Endothelial cell of umbilical vein (primary cell): ENCODE data around the gene PYY. TPM values are rescaled to one million over a fixed set of nuclear protein-coding genes. Genes with fewer than 3 reads are reported as not detected.

Experiments
- BruUV-seq: library from RNA; stranded (reverse); fragments of 400-500 nt; replicated peaks from 2 replicates; lab custom pipeline; 2021; lab: Mats Ljungman, UMichigan
- CTCF ChIA-PET: fragments of 300-600, 350-600 bp; sonication (Branson Sonifier 250); formaldehyde crosslinking; loops from one replicate; lab custom pipeline; 2021; ENCODE audit warnings: antibody characterized with exemption, inconsistent platforms; lab: Charles Lee
- POLR2A ChIA-PET: fragments of 300-600, 350-600 bp; sonication (Branson Sonifier 250); formaldehyde crosslinking; loops from one replicate; lab custom pipeline; 2021; ENCODE audit warnings: antibody characterized with exemption, inconsistent platforms; lab: Charles Lee
- DNase-seq: peaks from one replicate; pipeline ENCODE4 v3.0.0-alpha.2; 2011; ENCODE audit warnings: low read depth, low spot score
- FAIRE-seq: peaks from 2 replicates; lab custom pipeline; 2011; peaks lifted over from hg19 to GRCh38; lab: Jason Lieb, UNC
- H2AFZ ChIP-seq: 2 replicates; pipeline ENCODE4 v1.6.0; 2012; ENCODE audit warnings: low read depth, low read length, control low read depth, inconsistent platforms
- H3K27ac ChIP-seq: 2 replicates; pipeline ENCODE4 v1.5.1; 2011; ENCODE audit warnings: low read depth, mild to moderate bottlenecking, control low read depth, low read length, moderate library complexity; ENCODE audit not compliant: insufficient read depth
- H3K27me3 ChIP-seq, 2 experiments: 2 replicates each; pipeline versions ENCODE4 v1.6.0 to v1.6.1; 2011; ENCODE audit warnings: low read length in 2 of 2, mixed read lengths in 1 of 2; ENCODE audit not compliant: control insufficient read depth in 2 of 2, insufficient read depth in 2 of 2
- H3K36me3 ChIP-seq, 2 experiments: 2 replicates in 1 of 2; 3 replicates in 1 of 2; pipeline ENCODE4 v1.5.1; 2011; ENCODE audit warnings: low read length in 2 of 2, mild to moderate bottlenecking in 1 of 2, moderate library complexity in 1 of 2; ENCODE audit not compliant: control insufficient read depth in 2 of 2, insufficient read depth in 2 of 2; ENCODE audit errors: extremely low read depth in 1 of 2
- H3K4me1 ChIP-seq: 3 replicates; pipeline ENCODE4 v1.5.1; 2011; ENCODE audit warnings: mild to moderate bottlenecking, low read length; ENCODE audit not compliant: control insufficient read depth, insufficient read depth; ENCODE audit errors: extremely low read depth
- H3K4me2 ChIP-seq: 2 replicates; pipeline ENCODE4 v1.6.1; 2011; ENCODE audit warnings: low read length, control low read depth, mixed read lengths; ENCODE audit not compliant: insufficient read depth
- H3K4me3 ChIP-seq, 3 experiments: fragments of 200-600 bp in 1 of 3; sonication (generic), shearing (Covaris generic) in 1 of 3; replicated peaks in 1 of 3; 2 replicates each; pipeline ENCODE4 v1.5.1; 2011 to 2016; ENCODE audit warnings: control low read depth in 3 of 3, low read length in 3 of 3, mild to moderate bottlenecking in 2 of 3, inconsistent platforms in 1 of 3, low read depth in 1 of 3, moderate library complexity in 1 of 3; ENCODE audit not compliant: insufficient read depth in 1 of 3
- H3K79me2 ChIP-seq: 2 replicates; pipeline ENCODE4 v1.6.0; 2012; ENCODE audit warnings: low read length, inconsistent platforms; ENCODE audit not compliant: control insufficient read depth, insufficient read depth
- H3K9ac ChIP-seq: replicated peaks from 2 replicates; pipeline ENCODE3; 2011; ENCODE audit warnings: low read length, control low read depth; ENCODE audit not compliant: insufficient read depth; ENCODE audit errors: extremely low read depth
- H3K9me1 ChIP-seq: replicated peaks from 3 replicates; pipeline ENCODE4 v1.6.0; 2011; ENCODE audit warnings: mild to moderate bottlenecking, low read length; ENCODE audit not compliant: control insufficient read depth, insufficient read depth; ENCODE audit errors: extremely low read depth
- H3K9me3 ChIP-seq: replicated peaks from 2 replicates; pipeline ENCODE4 v1.5.1; 2012; ENCODE audit warnings: low read length, inconsistent platforms; ENCODE audit not compliant: control insufficient read depth, insufficient read depth
- H4K20me1 ChIP-seq: replicated peaks from 2 replicates; pipeline ENCODE3; 2011; ENCODE audit warnings: mild to moderate bottlenecking, low read length; ENCODE audit not compliant: control insufficient read depth, insufficient read depth; ENCODE audit errors: extremely low read depth
- EZH2 ChIP-seq: IDR thresholded peaks from 2 replicates; pipeline ENCODE4 v1.6.1; 2012; ENCODE audit warnings: borderline replicate concordance, low read depth, mild to moderate bottlenecking, moderate library complexity, low read length, inconsistent platforms; ENCODE audit not compliant: severe bottlenecking
- FOS ChIP-seq: IDR thresholded peaks from 2 replicates; pipeline ENCODE4 v1.6.1; 2011; ENCODE audit warnings: mild to moderate bottlenecking, low read length, moderate library complexity, borderline replicate concordance; ENCODE audit not compliant: insufficient read depth
- GATA2 ChIP-seq: IDR thresholded peaks from 2 replicates; pipeline ENCODE4 v1.7.0; 2011; ENCODE audit warnings: low read depth, mild to moderate bottlenecking, moderate library complexity, mixed read lengths, low read length; ENCODE audit not compliant: insufficient read length, insufficient read depth
- JUN ChIP-seq: IDR thresholded peaks from 2 replicates; pipeline ENCODE4 v1.6.1; 2011; ENCODE audit warnings: borderline replicate concordance, low read depth; ENCODE audit not compliant: insufficient read length, insufficient read depth
- MYC ChIP-seq: IDR thresholded peaks from one replicate; pipeline ENCODE4 v1.6.1; 2011; ENCODE audit warnings: mild to moderate bottlenecking, low read depth, low read length
- POLR2A ChIP-seq: IDR thresholded peaks from 2 replicates; pipeline ENCODE4 v1.6.1; 2012; ENCODE audit warnings: low read depth, mild to moderate bottlenecking, control low read depth, low read length
- POLR2AphosphoS5 ChIP-seq: IDR thresholded peaks from 2 replicates; pipeline ENCODE4 v1.6.1; 2012; ENCODE audit warnings: low read depth, mild to moderate bottlenecking, control low read depth, low read length, moderate library complexity; ENCODE audit not compliant: insufficient read depth
- dilution Hi-C: fragments of 300-500 bp; cut with MboI; formaldehyde crosslinking; loops from one replicate; pipeline ENCODE4 v1.15.0; 2019; ENCODE audit warnings: low sequenced_read_pairs; ENCODE audit not compliant: extremely low pct_ligation_motif_present
- intact Hi-C: fragments of 100-400 bp; cut with micrococcal nuclease; formaldehyde crosslinking; loops from one replicate; pipeline ENCODE4 v1.10.0; 2022
- polyA plus RNA-seq, 4 experiments: library from polyadenylated mRNA; depleted of rRNA in 3 of 4; stranded (reverse) in 3 of 4; unstranded in 1 of 4; fragments of >200 nt; gene quantifications; 2 replicates each; pipeline versions ENCODE4 v1.2.1 to v1.2.3, GENCODE V29; 2011 to 2012; ENCODE audit warnings: missing spikeins in 1 of 4
- total RNA-seq: library from RNA; stranded (reverse); gene quantifications from 2 replicates; pipeline ENCODE4 v1.2.3, GENCODE V29; 2021
- TF ChIP-seq, protein P1 (sequence below), 2 donors: IDR thresholded peaks; 1 replicate in 1 of 2; 2 replicates in 1 of 2; pipeline ENCODE4 v1.5.1; 2011; ENCODE audit warnings: low read length in 2 of 2, mild to moderate bottlenecking in 2 of 2, moderate library complexity in 2 of 2, control low read depth in 1 of 2, inconsistent platforms in 1 of 2, low read depth in 1 of 2; ENCODE audit not compliant: insufficient read depth in 1 of 2; ENCODE audit errors: extremely low read depth in 1 of 2
- TF ChIP-seq, protein P2 (sequence below): IDR thresholded peaks from 2 replicates; pipeline ENCODE4 v1.6.1; 2011; ENCODE audit not compliant: insufficient read depth, insufficient read length

PYY gene
- total and polyA plus RNA-seq, 2 donors (not counting 3 experiments of a cell fraction or from before 2014, with no cell fraction given) = not detected

DNA sequence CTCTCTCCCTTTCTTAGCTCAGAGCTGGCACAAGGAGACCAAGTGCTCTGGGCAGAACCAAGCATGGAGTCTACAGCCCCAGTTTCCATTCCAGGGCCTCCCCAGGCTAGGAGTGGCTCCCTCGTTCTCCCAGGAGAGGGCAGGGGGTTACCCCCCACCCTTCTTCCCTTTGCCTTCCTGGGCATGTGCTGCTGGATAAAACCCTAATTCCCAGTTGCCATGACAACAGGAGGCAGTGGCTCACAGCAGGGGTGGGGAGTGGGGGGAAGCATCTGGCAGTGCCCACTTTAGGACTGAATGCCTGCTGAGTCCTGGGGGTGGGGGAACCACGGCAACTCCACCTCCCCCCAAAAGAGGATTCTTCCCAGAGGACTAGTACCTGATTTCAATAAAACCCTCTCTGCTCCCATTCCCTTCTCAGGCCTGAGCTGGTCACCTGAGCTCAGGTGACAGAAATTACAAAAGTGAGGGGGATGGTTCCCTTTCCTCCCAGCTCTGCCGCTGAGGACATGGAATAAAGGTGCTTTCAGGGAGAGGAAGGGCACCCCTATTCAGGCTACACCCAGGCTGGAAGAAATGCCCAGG, 48.2 kb downstream of the PYY start:
- no peaks in the 10 kb centered on the region for H3K79me2 ChIP-seq
- H3K36me3 ChIP-seq = no peaks in the 10 kb centered on the region
- H3K4me3 ChIP-seq = no peak overlapping the region
- DNase-seq = no peak
- H3K4me2 ChIP-seq = no peak overlapping the region
- BruUV-seq = no TSS peak
- intact Hi-C loops (no loop called here), dilution Hi-C loops (no loop called here)
- no peak overlapping the region for H2AFZ ChIP-seq
- H3K27me3 ChIP-seq = peaks cover 36 to 51% of the 10 kb centered on the region in 2 experiments
- ChIA-PET POLR2A (no interaction called here), CTCF (interaction anchor here (0.9 to 1.8 kb wide), 2 partner anchors 25 to 38 kb away, joined by 4 to 6 read pairs; no protein-coding TSS in a partner anchor)
- FAIRE-seq = no peak
- no peak overlapping the region for H3K27ac ChIP-seq
- H3K9me1 ChIP-seq = no peaks in the 10 kb centered on the region
- no peak overlapping the region for H3K9ac ChIP-seq
- peaks cover 7% of the 10 kb centered on the region for H3K4me1 ChIP-seq
- H3K9me3 ChIP-seq = no peaks in the 10 kb centered on the region
- TF ChIP-seq FOS = no peak
- TF ChIP-seq POLR2AphosphoS5 = no peak
- TF ChIP-seq JUN = no peak
- no peak for TF ChIP-seq POLR2A
- TF ChIP-seq, protein P1, sequence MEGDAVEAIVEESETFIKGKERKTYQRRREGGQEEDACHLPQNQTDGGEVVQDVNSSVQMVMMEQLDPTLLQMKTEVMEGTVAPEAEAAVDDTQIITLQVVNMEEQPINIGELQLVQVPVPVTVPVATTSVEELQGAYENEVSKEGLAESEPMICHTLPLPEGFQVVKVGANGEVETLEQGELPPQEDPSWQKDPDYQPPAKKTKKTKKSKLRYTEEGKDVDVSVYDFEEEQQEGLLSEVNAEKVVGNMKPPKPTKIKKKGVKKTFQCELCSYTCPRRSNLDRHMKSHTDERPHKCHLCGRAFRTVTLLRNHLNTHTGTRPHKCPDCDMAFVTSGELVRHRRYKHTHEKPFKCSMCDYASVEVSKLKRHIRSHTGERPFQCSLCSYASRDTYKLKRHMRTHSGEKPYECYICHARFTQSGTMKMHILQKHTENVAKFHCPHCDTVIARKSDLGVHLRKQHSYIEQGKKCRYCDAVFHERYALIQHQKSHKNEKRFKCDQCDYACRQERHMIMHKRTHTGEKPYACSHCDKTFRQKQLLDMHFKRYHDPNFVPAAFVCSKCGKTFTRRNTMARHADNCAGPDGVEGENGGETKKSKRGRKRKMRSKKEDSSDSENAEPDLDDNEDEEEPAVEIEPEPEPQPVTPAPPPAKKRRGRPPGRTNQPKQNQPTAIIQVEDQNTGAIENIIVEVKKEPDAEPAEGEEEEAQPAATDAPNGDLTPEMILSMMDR (IDR thresholded peaks at IDR 0.05; ENCODE audit: extremely low read depth in 1 of 2, insufficient read depth in 1 of 2, low read depth in 1 of 2, low read length in 2 of 2) = no peak
- TF ChIP-seq MYC = no peak
- TF ChIP-seq EZH2 = no peak
- TF ChIP-seq, protein P2, sequence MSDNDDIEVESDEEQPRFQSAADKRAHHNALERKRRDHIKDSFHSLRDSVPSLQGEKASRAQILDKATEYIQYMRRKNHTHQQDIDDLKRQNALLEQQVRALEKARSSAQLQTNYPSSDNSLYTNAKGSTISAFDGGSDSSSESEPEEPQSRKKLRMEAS = no peak
- TF ChIP-seq GATA2 = no peak
- no peaks in the 10 kb centered on the region for H4K20me1 ChIP-seq

Other genes with a start within 250 kb of the PYY start
- gene SOST, start 195.1 kb downstream of the PYY start, total RNA-seq = not detected in 2 replicates
- not detected in 2 replicates for gene SOST, start 195.1 kb downstream of the PYY start, polyA plus RNA-seq
- 51.4 and 57.7 TPM in 2 replicates for gene DUSP3, start 175.0 kb downstream of the PYY start, total RNA-seq
- gene DUSP3, start 175.0 kb downstream of the PYY start, polyA plus RNA-seq = 46.8 and 55.2 TPM in 2 replicates
- not detected in 2 replicates for gene CFAP97D1, start 173.5 kb downstream of the PYY start, total RNA-seq
- gene CFAP97D1, start 173.5 kb downstream of the PYY start, polyA plus RNA-seq = not detected in 2 replicates
- 10.8 and 11.3 TPM in 2 replicates for gene MPP3, start 120.8 kb downstream of the PYY start, total RNA-seq
- 5.4 and 6.1 TPM in 2 replicates for gene MPP3, start 120.8 kb downstream of the PYY start, polyA plus RNA-seq
- gene CD300LG, start 106.8 kb downstream of the PYY start, total RNA-seq = not detected in 2 replicates
- gene CD300LG, start 106.8 kb downstream of the PYY start, polyA plus RNA-seq = not detected in 2 replicates
- gene MPP2, start 46.4 kb downstream of the PYY start, total RNA-seq = 1.2 and 1.6 TPM in 2 replicates
- 1.2 and 1.4 TPM in 2 replicates for gene MPP2, start 46.4 kb downstream of the PYY start, polyA plus RNA-seq
- not detected in 2 replicates for gene PPY, start 11.5 kb downstream of the PYY start, total RNA-seq
- gene PPY, start 11.5 kb downstream of the PYY start, polyA plus RNA-seq = not detected in 2 replicates
- 5.8 and 6.1 TPM in 2 replicates for gene NAGS, start 50.7 kb upstream of the PYY start, total RNA-seq
- 3.3 and 3.7 TPM in 2 replicates for gene NAGS, start 50.7 kb upstream of the PYY start, polyA plus RNA-seq
- 29.4 and 30.4 TPM in 2 replicates for gene TMEM101, start 61.0 kb upstream of the PYY start, total RNA-seq
- 60.2 and 61.6 TPM in 2 replicates for gene TMEM101, start 61.0 kb upstream of the PYY start, polyA plus RNA-seq
- 68.9 and 73.5 TPM in 2 replicates for gene LSM12, start 112.7 kb upstream of the PYY start, total RNA-seq
- gene LSM12, start 112.7 kb upstream of the PYY start, polyA plus RNA-seq = 34.3 and 36.5 TPM in 2 replicates
- gene G6PC3, start 116.8 kb upstream of the PYY start, total RNA-seq = 74.1 and 78.4 TPM in 2 replicates
- gene G6PC3, start 116.8 kb upstream of the PYY start, polyA plus RNA-seq = 194 and 277 TPM in 2 replicates
- 40.2 and 40.4 TPM in 2 replicates for gene HDAC5, start 169.7 kb upstream of the PYY start, total RNA-seq
- gene HDAC5, start 169.7 kb upstream of the PYY start, polyA plus RNA-seq = 35.4 and 40.0 TPM in 2 replicates
- gene HROB, start 188.0 kb upstream of the PYY start, total RNA-seq = 9.0 and 10.1 TPM in 2 replicates
- 6.9 and 7.0 TPM in 2 replicates for gene HROB, start 188.0 kb upstream of the PYY start, polyA plus RNA-seq
- not detected in 2 replicates for gene ASB16, start 216.8 kb upstream of the PYY start, total RNA-seq
- gene ASB16, start 216.8 kb upstream of the PYY start, polyA plus RNA-seq = not detected in 2 replicates
- 39.5 and 43.6 TPM in 2 replicates for gene TMUB2, start 233.0 kb upstream of the PYY start, total RNA-seq
- 72.5 and 80.0 TPM in 2 replicates for gene TMUB2, start 233.0 kb upstream of the PYY start, polyA plus RNA-seq
- 82.5 and 102 TPM in 2 replicates for gene ATXN7L3, start 245.9 kb upstream of the PYY start, total RNA-seq
- gene ATXN7L3, start 245.9 kb upstream of the PYY start, polyA plus RNA-seq = 50.7 and 61.3 TPM in 2 replicates